Activated CD8-positive, alpha-beta T cell treated with anti-CD3 and anti-CD28 coated beads for 36 hours (primary cell): ENCODE results near the gene PIGV. TPM values are rescaled to one million over a fixed set of nuclear protein-coding genes. Genes with fewer than 3 reads are reported as not detected.

Source experiments
- ATAC-seq: fragments of 200-7000 bp; cut with Tn5 transposase; one replicate; pipeline ENCODE4 v1.10.0; 2021; ENCODE audit warnings: mild to moderate bottlenecking, moderate library complexity
- CTCF ChIA-PET: fragments of 350-600 bp; sonication (Branson Sonifier 250); formaldehyde crosslinking; loops from one replicate; lab custom pipeline; 2021; ENCODE audit warnings: antibody characterized with exemption; lab: Charles Lee
- POLR2A ChIA-PET: fragments of 350-600 bp; sonication (Branson Sonifier 250); formaldehyde crosslinking; loops from one replicate; lab custom pipeline; 2021; ENCODE audit warnings: antibody characterized with exemption; lab: Charles Lee
- DNase-seq: peaks from one replicate; pipeline ENCODE4 v3.0.0-alpha.2; 2020
- H3K27ac Mint-ChIP-seq: one replicate; pipeline ENCODE4 v1.8.0; 2021; ENCODE audit warnings: mild to moderate bottlenecking, mixed read lengths
- H3K27me3 Mint-ChIP-seq: one replicate; pipeline ENCODE4 v1.8.0; 2021; ENCODE audit warnings: mixed read lengths
- H3K36me3 Mint-ChIP-seq: one replicate; pipeline ENCODE4 v1.8.0; 2021; ENCODE audit warnings: low read depth, mixed read lengths
- H3K4me1 Mint-ChIP-seq: one replicate; pipeline ENCODE4 v1.8.0; 2021; ENCODE audit warnings: low read depth, mixed read lengths
- H3K4me3 Mint-ChIP-seq: one replicate; pipeline ENCODE4 v1.8.0; 2021; ENCODE audit warnings: mild to moderate bottlenecking, moderate library complexity, mixed read lengths
- H3K9me3 Mint-ChIP-seq: one replicate; pipeline ENCODE4 v1.8.0; 2021; ENCODE audit warnings: mixed read lengths
- intact Hi-C: fragments of 100-400 bp; cut with micrococcal nuclease; formaldehyde crosslinking; loops from one replicate; pipeline ENCODE4 v1.10.0; 2022
- total RNA-seq, 2 experiments: library from RNA; stranded (reverse); gene quantifications; one replicate each; pipeline ENCODE4 v1.2.3, GENCODE V29; 2021
- TF ChIP-seq, protein P1 (sequence below): fragments of 200-600 bp; IDR thresholded peaks from one replicate; pipeline ENCODE4 v1.8.0; 2022; ENCODE audit warnings: antibody characterized with exemption, mild to moderate bottlenecking

The PIGV gene
- total RNA-seq, 2 experiments from 2014 or later = 21.2 to 23.9 TPM

DNA sequence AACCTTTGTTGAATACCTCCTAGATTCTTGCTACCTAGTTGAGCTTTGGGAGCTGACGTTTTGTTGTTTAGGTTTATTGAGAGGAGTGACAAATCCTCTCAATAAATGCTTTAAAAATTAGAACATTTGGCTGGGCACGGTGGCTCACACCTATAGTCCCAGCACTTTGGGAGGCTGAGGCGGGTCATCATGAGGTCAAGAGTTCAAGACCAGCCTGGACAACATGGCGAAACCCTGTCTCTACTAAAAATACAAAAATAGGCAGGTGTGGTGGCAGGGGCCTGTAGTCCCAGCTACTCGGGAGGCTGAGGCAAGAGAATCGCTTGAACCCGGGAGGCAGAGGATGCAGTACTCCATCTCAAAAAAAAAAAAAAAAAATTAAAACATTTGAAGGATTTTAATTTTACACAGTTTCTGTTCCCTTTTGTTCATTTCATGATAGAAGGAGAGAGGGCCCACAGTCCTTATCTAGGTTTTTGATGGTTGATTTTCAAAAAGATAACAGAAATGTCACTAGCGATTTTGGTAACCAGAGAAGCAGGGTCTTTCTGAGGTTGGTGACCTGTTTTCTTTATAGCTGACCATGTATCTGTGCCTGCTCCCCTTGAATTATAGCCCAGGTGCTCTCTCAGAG is 44.2 kb upstream of the PIGV start:
- Mint-ChIP-seq H3K27me3 (no peaks in the 10 kb centered on the region), H3K4me3 (peak overlapping the region; percentile 58), H3K9me3 (no peaks in the 10 kb centered on the region), H3K27ac (peak overlapping the region; percentile 86), H3K4me1 (peaks cover 85% of the 10 kb centered on the region), H3K36me3 (peaks cover 79% of the 10 kb centered on the region)
- no peak for ATAC-seq
- ChIA-PET CTCF (interaction anchor here (0.8 to 7.2 kb wide), 12 partner anchors 15 to 244 kb away, joined by 3 to 70 read pairs (median 6); partner anchors contain the start of gene PIGV), POLR2A (interaction anchor here (0.7 to 5.0 kb wide), 13 partner anchors 10 to 57 kb away, joined by 3 to 80 read pairs (median 4); partner anchors contain the start of genes ARID1A and PIGV)
- intact Hi-C loops = loop anchor here (2.0 kb wide), 2 partner anchors 41 to 43 kb away; partner anchors contain the start of gene PIGV
- TF ChIP-seq, protein P1, sequence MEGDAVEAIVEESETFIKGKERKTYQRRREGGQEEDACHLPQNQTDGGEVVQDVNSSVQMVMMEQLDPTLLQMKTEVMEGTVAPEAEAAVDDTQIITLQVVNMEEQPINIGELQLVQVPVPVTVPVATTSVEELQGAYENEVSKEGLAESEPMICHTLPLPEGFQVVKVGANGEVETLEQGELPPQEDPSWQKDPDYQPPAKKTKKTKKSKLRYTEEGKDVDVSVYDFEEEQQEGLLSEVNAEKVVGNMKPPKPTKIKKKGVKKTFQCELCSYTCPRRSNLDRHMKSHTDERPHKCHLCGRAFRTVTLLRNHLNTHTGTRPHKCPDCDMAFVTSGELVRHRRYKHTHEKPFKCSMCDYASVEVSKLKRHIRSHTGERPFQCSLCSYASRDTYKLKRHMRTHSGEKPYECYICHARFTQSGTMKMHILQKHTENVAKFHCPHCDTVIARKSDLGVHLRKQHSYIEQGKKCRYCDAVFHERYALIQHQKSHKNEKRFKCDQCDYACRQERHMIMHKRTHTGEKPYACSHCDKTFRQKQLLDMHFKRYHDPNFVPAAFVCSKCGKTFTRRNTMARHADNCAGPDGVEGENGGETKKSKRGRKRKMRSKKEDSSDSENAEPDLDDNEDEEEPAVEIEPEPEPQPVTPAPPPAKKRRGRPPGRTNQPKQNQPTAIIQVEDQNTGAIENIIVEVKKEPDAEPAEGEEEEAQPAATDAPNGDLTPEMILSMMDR = no peak
- no peak for DNase-seq

GRCh38 chr1:26744075-26744959 is 43.4 kb upstream of the PIGV start:
- intact Hi-C loops = loop anchor here (2.0 kb wide), 2 partner anchors 42 kb away; partner anchors contain the start of gene PIGV
- POLR2A ChIA-PET = interaction anchor here (0.7 to 5.0 kb wide), 12 partner anchors 10 to 56 kb away, joined by 3 to 80 read pairs (median 6); partner anchors contain the start of genes ARID1A and PIGV
- DNase-seq (peak; percentile 92), ATAC-seq (peak; percentile 95)
- Mint-ChIP-seq H3K27ac (peak overlapping the region; percentile 86), H3K36me3 (peaks cover 79% of the 10 kb centered on the region), H3K9me3 (no peaks in the 10 kb centered on the region), H3K27me3 (no peaks in the 10 kb centered on the region), H3K4me3 (peak overlapping the region; percentile 58), H3K4me1 (peaks cover 83% of the 10 kb centered on the region)
- TF ChIP-seq, protein P1 = no peak
- CTCF ChIA-PET = interaction anchor here (0.8 to 7.2 kb wide), 11 partner anchors 16 to 245 kb away, joined by 3 to 70 read pairs (median 4); partner anchors contain the start of genes ARID1A and PIGV

- peak overlapping the region; percentile 58 for H3K4me3 Mint-ChIP-seq
- intact Hi-C loops = loop anchor here (2.0 kb wide), 2 partner anchors 42 kb away; partner anchors contain the start of gene PIGV
- H3K27me3 Mint-ChIP-seq = no peaks in the 10 kb centered on the region
- DNase-seq = no peak
- POLR2A ChIA-PET = interaction anchor here (1.2 to 5.0 kb wide), 10 partner anchors 9 to 53 kb away, joined by 3 to 80 read pairs (median 10); partner anchors contain the start of genes ARID1A and PIGV
- H3K9me3 Mint-ChIP-seq = no peaks in the 10 kb centered on the region
- TF ChIP-seq, protein P1 = no peak
- peaks cover 74% of the 10 kb centered on the region for H3K36me3 Mint-ChIP-seq
- CTCF ChIA-PET = interaction anchor here (1.1 to 7.2 kb wide), 7 partner anchors 17 to 142 kb away, joined by 3 to 70 read pairs (median 7); partner anchors contain the start of genes ARID1A and PIGV
- H3K4me1 Mint-ChIP-seq = peaks cover 81% of the 10 kb centered on the region
- peak overlapping the region; percentile 86 for H3K27ac Mint-ChIP-seq
- ATAC-seq = no peak
Measured at GRCh38 chr1:26745191-26745590, 42.6 kb upstream of the PIGV start.

GRCh38 chr1:26747048-26747447 is 40.7 kb upstream of the PIGV start:
- ChIA-PET CTCF (interaction anchor here (0.8 to 7.2 kb wide), 5 partner anchors 15 to 55 kb away, joined by 3 to 70 read pairs (median 3); partner anchors contain the start of gene PIGV), POLR2A (interaction anchor here (0.9 to 1.4 kb wide), 4 partner anchors 40 to 55 kb away, joined by 3 to 5 read pairs (median 4); partner anchors contain the start of gene PIGV)
- peaks cover 81% of the 10 kb centered on the region for H3K4me1 Mint-ChIP-seq
- ATAC-seq (no peak), DNase-seq (no peak)
- TF ChIP-seq, protein P1 = no peak
- H3K4me3 Mint-ChIP-seq = no peak overlapping the region
- H3K9me3 Mint-ChIP-seq = no peaks in the 10 kb centered on the region
- H3K36me3 Mint-ChIP-seq = peaks cover 70% of the 10 kb centered on the region
- intact Hi-C loops = no loop called here
- peak overlapping the region; percentile 13 for H3K27ac Mint-ChIP-seq
- no peaks in the 10 kb centered on the region for H3K27me3 Mint-ChIP-seq
